ENCODE data around the gene PRDM15.

Gene PRDM15

DNA sequence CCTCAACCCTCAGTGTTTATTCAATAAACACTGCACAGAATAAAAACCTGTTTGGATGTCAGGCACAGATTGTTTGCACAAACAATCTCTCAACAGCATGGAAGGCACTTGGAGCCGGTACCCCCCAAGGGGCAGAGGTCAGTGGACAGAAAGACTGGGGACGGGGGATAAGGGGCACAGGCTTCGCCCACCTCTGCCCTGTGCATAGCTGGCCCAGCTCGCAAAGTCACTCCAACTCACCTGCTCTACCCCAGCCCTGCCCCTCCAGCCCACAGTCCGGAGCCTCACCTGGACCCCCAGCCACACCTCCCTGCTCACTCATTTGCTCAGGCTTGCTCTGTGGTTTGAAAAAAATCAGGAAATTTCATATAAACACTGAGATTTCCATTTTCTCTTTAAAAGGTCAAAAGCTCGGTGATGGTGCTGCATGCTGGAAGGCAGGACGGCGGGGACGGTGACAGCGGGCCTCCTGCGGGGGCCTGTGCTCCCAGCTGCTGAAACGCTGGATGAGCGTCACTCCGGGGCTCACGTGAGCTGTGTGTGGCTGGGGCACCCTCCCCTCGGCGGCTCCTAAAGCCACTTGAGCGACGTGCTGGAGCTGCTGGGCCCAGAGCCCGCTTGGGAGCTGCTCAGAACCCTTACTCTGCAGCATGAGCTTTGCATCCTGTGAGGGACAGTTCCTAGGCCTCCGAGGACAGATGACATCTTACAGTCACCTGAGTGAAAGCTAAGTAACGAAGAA is 54.5 kb downstream of the PRDM15 start:
- no peak for DNase-seq (ENCODE audit: low read depth)

DNA sequence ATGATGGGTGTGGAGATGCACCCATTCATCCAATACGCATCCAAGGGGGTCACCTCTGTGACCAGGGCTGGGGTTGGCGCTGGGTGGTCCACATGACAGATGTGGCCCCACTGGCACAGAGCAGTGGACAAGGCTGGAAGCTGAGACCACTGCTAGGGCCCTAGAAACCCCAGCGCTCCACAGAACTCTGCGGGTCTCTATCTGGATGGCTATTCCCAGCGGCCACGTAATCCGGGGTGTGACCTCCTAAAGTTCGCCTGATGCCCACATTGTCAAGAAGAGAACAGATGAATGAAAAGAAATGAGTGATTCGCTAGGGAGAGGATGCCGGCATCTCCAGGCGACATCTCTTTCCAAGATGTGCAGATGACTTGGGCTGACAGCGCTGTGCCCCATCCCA is 55.2 kb downstream of the PRDM15 start:
- DNase-seq (ENCODE audit: low read depth), result no peak

DNA sequence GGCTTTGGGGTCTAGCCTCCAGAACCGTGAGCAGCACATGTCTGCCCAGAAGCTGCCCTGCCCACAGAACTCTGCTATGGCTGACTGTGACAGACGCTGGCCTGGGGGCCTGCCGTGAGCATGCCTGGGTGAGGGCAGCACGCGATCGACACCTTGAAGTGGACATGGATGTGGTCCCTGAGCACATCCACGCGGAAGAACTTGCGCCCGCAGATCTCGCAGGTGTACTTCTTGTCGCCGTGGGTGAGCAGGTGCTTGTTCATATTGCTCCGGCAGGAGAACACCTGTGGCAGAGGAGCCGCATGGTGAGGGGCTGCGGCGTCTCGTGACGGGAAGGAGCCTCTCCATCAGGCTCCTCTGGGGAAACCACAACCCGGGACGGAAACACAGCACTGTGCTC is 56.0 kb downstream of the PRDM15 start:
- no peak for DNase-seq (ENCODE audit: low read depth)

DNA sequence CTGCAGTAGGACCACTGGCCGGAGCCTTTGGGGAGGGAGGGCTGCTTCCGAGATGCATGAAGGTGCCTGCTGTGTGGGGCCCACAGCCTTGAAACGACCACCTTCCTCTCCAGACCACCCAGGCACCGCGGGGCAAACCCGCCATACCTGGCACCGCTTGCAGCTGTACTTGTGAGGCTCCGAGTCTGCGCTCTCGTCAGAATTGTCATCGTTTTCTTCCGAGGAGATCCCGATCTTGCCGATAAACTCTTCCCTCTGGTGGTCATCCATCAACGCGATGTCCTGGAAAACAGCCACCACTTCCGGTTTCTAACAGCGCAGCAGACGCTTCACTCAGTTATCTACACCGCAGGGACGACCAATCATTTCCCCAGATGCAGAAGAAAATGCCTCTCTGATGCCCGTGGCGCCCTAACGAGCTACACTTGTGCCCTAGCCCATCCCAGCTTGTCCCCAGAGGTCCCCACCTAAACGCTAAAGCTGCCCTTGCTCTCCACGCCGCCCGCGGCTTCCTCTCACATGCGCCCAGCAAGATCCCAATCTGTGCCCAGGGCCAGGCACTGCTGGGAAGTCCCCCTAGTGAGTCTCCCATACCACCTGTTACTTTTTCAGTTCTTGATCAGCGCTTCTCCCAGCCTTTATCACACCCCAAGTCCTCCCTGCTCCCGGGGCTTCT is 57.2 kb downstream of the PRDM15 start:
- DNase-seq (ENCODE audit: low read depth), result no peak

DNA sequence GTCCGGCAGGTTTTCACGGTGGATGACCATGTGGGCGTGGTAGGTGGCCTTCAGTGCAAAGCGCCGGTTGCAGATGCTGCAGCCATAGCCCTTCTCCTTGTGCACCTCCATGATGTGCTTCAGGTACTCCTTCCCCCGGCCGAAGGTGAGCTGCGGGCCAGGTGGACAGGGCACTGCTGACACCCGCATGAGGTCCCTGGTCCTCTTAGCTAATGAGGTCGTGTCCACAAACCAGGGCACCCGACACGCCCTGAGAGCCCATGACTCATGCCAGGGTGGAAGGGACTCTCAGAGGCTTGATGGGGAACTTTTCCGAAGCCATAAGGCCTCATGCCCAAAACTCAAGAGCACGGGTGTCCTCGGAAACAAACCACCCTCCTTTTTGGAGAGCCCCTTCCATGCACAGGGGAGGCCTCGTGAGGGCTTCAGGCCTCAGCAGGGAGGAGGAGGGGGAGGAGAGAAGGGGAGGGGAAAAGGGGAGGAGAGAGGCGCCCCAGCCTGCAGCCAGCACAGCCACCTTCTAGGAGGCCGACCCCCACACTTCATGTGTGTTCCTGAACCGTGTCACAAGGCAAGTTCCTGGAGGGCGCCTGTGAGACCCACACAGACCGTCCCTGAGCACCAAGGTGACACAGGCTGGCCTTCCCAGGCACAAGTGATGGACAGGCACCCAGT is 57.9 kb downstream of the PRDM15 start:
- no peak for DNase-seq (ENCODE audit: low read depth)

DNA sequence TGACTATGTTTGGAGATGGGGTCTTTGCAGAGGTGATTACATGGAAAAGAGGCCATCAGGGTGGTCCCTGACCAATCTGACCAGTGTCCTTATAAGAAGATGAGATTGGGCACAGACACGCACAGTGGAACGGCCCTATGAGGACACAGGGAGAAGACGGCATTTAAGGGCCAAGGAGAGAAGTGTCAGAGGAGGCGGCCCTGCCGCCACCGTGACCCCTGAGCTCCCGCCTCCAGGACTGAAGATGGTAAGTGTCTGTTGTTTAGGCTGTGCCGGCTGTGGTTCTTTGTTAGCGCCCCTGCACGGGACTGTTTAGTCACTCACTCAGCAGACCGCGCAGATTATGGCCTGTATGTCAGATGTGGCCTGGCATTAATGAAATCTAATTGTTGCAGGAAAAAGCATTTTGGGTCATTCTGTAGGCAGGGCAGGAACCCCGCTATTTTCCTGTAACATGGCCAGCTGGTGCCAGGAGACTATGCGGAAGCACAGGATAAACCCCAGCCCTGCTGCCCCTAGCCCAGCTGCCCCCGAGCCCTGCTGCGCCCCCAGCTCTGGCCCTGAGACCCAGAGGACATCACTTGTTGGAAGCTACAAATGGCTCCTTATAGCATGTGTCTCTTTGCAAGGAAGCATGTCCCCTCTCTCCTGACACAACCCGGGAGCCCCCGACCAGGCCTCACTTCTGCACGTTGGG is 58.6 kb downstream of the PRDM15 start:
- no peak for DNase-seq (ENCODE audit: low read depth)

DNA sequence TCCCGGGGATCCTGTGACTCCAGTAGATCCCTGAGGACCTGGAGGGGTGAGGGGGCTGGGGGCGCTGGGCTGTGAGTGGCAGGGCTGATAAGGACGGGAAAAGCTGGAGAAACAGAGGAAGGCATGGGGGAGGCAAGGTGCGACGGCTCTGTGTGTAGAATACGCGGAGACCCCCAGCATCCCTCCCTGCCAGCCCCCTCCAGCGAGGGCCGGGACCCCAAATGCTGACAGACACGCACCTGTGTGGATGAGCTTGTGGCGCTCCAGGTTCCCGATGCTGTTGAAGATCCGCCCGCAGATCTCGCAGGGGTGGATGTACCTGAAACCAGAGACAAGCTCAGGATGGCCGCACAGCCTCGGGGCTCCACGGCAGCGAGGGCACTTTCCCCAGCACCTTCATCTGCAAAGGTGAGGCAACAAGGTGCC is 59.3 kb downstream of the PRDM15 start:
- no peak for DNase-seq (ENCODE audit: low read depth)

DNA sequence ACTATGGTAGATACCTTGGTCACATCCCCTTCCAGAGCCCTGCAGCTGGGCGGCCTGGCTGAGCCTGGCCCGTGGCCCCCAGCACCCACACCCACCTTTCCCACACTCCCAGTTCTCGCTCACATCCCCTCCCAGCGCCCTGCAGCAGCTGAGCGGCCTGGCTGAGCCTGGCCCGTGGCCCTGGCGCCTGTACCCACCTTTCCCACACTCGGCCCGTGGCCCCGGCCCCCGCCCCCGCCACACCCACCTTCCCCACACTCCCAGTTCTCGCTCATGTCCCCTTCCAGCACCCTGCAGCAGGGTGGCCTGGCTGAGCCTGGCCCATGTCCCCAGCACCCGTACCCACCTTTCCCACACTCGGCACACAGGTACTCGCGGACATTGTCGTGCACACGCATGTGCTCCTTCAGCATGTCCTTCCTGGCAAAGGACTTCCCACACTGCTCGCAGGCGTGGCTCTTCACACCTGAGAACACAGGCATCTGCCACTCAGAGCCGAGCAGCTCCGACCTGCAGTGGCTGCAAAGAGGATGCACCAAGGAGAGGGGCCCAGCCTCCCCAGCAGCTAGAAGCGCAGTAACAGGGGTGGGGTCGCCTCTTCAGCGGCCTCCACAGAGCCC is 59.8 kb downstream of the PRDM15 start:
- no peak for DNase-seq (ENCODE audit: low read depth)

DNA sequence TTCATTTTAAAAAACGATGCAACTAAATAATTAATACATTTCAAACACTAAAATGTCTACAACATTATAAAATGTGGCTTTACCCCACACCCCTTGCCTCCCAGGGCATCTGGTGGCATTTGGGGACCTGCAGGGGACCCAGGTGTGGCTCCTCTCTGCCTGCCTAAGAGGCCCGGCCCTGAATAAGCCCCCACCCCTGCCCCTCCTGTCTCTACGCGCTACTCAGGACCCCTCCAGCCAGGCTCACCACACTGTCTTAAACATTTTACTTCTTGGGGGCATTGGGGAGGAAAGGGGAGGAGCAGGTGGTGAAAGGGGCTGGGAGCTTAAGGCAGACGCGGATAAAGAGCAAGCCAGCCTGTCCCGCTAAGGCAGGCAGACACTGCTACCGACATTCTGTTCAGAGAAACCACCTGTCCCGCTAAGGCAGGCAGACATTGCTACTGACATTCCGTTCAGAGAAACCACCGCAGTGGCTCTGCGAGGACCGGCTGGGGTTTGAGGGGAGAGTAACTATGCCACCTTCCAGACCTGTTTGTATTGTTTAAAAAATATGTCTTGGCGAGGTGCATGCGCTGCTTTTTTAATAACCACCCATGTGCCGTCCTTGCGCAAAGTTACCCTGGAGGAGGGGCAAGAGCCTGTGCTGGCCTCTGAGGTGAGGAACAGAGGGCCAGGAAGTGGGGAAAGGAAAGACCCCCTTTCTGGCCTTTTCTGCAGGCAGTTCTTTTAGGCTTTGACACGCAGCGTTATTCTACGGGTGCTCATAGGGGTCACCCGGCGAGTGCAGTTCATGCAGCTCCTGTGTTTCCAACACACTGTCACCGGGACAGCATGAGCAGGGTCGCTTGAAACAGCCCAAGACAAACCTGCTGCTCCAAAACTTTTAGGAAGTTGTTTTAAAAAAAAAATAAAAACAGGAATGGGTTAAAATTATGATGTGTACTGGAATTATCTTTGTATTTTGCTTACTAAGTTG is 61.0 kb downstream of the PRDM15 start:
- DNase-seq (ENCODE audit: low read depth), result no peak

DNA sequence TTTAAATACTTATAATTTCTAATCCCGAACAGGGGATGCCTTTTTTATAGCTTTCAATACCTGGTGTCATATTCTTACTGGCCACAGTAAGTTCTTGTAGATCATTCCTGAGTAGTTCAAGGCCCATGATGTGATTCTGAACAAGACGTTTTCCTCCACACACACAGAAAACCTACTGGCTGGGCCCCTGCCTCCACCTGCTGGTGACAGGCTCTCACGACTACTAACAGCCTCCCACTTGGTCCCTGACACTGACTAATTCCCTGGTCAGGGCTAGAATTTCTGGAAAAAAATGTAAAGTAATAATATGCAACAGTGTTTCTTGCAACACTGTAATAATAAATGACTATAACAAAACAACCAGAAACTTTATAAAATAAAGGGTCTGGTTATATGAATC is 61.9 kb downstream of the PRDM15 start:
- no peak for DNase-seq (ENCODE audit: low read depth)

DNA sequence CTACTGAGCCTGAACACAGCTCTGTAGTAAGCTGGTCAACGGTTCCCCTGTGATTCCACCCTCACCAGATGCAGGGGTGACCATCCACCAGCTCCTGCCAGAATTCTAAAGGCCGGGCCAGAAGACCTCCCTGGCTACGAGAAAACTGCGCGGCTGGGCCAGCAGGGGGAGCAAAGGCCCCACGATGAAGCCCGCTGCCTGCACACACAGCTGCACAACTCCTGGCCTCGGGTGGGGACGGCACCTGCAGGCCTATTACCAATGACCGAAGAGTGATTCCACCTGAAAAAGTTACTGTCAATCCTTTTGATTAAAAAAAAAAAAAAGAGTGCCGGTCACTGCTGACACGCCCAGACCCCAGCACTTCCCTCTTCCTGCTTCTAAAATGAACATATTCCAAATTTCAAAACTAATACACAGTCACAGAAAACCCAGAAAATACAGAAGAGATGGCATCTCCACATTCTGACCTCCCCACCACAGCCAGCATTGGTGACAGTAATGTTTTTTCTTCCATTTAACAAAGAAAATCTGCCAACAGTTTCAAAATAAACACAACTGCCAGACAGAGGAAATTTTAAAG is 62.5 kb downstream of the PRDM15 start:
- peak; percentile 31 for DNase-seq (ENCODE audit: low read depth)

DNA sequence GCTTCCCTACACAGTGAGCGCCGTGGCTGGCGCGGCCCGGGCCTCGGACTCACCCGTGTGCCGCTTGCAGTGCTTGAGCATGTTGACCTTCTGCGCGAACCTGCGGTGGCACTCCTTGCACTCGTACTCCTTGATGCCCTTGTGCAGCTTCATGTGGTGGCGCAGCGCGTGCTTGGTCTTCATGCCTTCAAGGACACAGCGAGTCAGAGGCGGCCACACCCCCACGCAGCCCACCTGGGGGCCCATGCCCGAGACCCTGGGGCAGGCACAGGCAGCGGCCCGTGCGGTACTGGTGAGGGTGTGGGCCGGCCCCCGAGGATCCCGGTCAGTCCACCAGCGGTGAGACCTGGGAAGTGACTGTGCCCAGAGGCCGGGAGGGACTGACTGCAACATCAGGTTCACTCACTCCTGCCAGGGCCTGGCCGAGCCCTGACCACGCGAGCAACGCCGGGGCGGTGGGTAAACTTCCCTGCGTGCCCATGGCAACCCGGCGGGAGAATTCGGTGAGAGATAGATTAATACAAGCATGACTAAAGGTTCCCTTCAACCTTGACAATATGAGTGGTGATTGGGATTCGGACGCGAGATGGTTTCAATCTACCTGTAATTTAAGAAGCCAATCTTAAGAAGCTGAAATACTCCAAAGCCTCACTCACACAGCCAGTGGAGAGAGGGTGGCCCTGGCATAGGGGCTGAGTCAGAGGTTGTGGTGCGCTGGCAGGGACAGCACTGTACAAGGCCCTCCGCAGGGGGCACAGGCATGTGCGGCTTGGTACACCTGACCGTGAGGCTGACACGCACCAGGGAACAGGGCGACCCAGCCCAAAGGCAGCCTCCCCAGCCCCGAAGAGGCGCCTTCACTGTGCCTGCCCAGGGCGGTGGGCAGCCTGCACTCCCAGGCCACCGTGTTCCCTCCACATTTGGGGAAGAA is 63.2 kb downstream of the PRDM15 start:
- no peak for DNase-seq (ENCODE audit: low read depth)

DNA sequence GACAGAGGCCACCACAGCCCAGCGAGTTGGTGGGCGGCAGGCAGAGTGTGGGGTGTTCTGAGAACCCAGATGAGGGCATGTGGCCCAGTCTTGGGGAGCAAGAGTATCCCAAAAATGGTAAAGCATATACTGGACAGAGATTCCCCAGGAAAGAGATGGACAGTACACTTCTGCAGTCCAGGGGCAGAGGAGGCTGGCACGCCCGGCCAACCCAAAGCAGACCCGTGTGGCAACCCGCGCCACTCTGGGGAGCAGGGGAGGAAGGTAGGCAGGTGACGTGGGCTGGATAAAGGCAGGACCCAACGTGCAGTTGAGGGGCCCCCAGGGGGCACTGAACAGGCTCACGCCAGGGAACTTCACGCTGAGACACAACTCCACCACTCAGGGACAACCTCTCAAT is 65.9 kb downstream of the PRDM15 start:
- no peak for DNase-seq (ENCODE audit: low read depth)

DNA sequence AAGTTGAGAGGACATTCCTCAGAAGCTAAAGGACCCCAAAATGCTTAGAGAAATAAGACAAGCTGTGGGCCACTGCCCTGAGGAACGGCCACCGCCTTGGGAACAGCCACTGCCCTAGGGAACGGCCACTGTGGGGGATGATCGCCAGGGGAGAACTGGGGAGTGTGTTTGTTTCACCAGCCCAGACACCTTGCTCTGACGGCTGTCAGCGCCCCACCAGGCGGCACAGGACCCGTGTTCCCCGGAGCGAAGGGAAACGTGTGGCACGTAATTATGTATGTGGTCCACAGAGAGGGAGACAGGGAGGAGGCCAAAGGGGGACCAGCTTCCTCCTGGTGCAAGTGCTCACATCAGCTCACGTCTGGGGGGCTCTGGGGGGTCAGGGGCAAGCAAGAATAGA is 66.5 kb downstream of the PRDM15 start:
- no peak for DNase-seq (ENCODE audit: low read depth)

DNA sequence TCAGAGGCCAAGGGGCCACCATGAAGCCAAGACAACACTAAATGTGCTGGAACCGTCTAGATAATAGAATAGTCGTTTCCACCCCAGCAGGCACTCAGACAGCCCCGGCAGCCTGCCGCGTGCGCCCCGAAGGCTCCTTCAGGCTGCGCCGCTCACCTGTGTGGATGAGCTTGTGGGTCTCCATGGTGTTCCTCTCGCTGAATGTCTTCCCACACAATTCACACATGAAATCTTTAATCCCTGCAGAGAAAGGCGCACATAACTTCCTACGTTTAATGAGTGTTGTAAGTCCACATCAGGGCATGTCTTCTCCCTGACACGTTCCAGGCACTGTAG is 68.6 kb downstream of the PRDM15 start:
- DNase-seq (ENCODE audit: low read depth), result no peak

DNA sequence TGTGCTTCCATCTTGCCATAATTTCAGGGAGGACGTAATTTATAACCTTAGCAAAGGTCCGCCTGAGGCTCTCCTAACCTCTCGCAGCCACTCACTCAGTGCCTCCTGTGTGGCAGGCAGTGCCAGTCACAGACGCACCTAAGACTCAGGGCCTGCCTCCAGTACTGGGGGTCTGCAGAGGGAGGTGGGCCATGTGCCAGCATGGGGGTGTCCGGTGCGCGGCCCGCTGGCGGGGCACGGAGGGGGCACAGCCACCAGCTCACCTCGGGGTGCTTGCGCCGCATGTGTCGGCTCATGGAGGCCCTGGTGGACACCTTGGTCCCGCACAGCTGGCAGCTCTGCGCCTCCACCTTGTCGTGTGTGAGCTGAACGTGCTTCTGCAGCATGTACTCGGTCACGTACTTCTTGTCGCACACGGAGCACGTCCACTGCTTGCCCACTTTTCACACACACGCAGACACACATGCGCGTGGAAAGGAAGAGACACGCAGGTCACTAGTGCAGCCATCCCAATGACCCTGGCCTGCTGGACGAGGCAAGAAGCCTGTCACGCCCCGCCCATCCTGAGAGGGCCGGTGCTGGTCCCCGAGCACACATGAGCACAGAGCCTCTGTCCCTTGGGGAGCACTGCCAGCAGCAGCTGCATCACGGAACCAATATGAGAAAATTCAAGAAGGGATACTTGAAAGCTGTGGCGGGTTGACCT is 69.1 kb downstream of the PRDM15 start:
- no peak for DNase-seq (ENCODE audit: low read depth)

DNA sequence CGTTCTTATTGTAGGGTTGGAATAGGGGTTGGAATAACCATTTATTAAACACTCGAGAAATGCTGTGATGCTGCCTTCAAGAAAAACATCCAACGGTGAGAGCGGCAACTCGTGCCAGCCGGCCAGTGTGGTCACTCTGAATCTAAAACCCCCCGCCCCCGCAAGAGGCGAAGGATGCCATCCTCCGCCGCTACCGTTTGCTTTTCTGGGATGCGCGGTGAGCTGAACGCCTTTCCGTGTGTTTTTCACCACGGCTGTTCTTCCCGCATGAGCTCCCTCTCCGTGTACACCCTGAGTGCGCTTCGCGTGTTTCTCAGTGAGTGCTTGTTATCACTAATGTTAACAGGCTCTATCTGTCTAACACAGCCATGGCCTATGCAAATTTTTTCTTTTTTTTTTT is 70.3 kb downstream of the PRDM15 start:
- DNase-seq (ENCODE audit: low read depth), result no peak

DNA sequence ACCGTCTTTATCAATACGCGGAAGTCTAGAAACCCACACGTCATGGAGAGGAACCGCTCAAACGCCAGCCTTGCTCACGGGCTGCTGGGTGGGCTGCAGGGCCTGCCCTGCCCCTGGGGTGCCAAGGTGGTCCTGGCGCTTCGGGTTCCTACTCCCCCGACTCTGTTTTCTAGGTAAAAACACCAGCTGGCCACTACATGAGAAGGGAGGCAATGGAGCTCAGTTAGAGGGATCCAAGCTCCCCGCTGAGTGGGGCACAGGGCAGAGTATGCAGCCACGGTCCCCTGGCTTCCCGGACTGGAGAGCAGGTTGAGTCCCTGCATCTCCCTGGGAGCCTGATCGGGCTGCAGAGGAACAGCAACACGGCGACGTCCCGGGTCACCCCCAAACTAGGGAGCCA is 71.0 kb downstream of the PRDM15 start:
- no peak for DNase-seq (ENCODE audit: low read depth)

DNA sequence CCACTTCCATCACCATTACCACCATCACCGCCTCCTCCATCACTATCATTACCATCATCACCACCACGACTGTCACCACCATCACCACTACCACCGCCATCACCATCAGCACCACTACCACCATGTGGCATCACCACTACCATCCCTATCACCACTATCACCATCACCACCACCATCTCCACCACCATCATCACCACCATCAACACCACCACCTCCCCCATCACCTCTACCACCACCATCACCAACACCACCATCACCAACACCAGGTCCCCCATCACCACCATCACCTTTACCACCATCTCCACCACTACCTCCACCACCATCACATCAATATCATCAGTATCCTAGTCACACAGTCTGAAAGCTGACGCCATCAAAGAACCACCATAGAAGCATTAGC is 72.4 kb downstream of the PRDM15 start:
- DNase-seq (ENCODE audit: low read depth), result no peak
